ENCODE measurements around the gene USP31.
A peak's percentile ranks its signal among the peaks of the same experiment; 100 is the strongest.

USP31 gene

GRCh38 chr16:23080329-23080728 lies 68.9 kb downstream of the USP31 start:
- no peak for DNase-seq
- intact Hi-C loops (cut with DNase I), result no loop called here

- intact Hi-C loops (cut with DNase I), result no loop called here
- DNase-seq, result no peak
Observed at GRCh38 chr16:23079675-23080301, 69.5 kb downstream of the USP31 start.

- DNase-seq, result no peak
- intact Hi-C loops (cut with DNase I), result no loop called here
Observed at GRCh38 chr16:23074423-23074822, 74.8 kb downstream of the USP31 start.

DNA sequence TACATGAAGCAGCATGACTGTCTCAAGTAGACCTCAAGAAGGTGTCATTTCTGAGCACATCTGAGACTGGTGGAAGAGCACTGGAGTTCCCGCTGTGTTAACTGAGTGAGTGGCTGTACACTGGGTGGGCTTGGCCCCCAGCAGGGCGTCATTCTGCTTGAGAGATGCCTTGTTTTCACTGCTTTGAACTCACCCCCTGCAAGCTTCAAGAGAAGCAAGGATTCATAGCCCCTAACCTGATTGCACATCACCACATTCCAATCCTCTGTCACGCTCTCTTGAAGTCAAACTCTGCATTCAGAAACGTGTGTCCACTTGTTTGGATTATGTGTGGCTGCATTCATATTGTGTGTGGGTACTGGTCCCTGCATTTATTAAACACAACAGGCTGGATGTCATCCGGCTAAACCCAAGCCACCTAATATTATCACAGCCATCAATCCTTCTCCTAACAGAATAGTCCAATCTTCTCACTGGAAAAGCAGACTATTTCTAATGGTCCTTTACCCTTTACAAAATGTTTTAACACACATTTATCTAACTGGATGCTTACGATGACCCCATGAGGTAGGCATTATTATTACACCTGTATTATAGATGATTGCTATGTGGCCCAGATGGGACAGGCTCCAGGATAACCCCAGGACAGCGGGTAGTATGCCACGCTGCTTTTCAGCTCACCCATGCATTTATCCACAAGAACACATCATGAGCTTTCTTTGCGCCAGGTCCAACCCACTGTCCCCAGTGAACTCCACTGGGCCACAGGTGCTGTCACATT lies 76.3 kb downstream of the USP31 start:
- intact Hi-C loops (cut with DNase I), result no loop called here
- no peak for DNase-seq

GRCh38 chr16:23072084-23072599 lies 77.1 kb downstream of the USP31 start:
- intact Hi-C loops (cut with DNase I), result no loop called here
- DNase-seq, result peak in 10 of 42 donors; percentile 26 to 77 (median 43)

GRCh38 chr16:23071196-23072083 lies 77.8 kb downstream of the USP31 start:
- DNase-seq, result peak in 3 of 42 donors; percentile 17 to 61 (median 36)
- intact Hi-C loops (cut with DNase I), result no loop called here

GRCh38 chr16:23069844-23070243 lies 79.4 kb downstream of the USP31 start:
- DNase-seq, result no peak
- intact Hi-C loops (cut with DNase I), result no loop called here

DNA sequence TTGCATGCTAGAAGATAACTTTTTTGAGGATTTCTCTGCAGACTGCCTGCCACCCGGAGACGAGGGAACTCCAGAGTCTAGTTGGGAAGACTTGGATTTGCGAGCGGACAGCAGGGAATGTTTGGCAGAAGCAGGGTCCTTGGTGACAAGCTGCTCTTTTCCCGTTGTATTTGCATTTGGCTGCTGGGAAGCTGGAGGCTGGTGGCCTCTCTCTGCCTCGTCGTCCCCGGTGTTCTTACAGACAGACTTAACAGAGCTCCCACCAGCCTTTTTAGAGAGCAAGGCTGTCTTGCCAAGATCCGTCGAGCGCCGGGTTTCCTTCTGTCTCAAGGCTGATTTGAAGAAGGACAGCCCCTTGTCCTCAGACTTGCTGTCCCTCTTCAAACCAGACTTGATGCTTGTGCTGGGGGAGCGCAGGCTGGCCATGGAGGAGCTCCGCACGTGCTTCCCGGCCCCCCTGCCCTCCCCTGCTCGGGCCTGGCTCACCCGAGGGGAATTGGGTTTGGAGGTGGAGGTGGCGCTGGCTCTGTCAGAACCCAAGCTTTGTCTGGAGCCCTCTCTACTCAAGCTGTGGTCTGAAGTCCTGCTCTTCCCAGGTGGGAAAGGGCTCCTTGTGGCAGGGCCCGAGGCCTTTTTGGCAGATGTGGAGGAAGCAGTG lies 81.0 kb downstream of the USP31 start:
- intact Hi-C loops (cut with DNase I), result no loop called here
- no peak for DNase-seq

DNA sequence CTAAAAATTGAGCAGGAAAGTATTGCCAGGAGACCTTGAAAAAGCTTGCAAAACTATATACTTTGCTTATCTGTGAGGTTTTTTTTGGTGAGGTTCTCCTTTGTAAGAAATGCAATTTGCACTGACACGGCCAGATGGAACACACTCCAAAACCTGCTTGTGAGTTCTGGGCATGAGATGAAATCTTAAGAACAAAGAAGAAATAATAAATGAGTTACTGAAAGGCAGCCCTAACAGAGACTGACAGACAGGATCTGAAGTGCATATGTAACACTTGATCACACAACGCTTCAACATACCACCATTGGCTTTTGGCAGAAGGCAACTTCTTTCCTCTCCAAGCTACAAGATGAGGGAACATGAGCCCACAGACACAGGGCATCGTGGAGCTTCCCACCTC lies 82.6 kb downstream of the USP31 start:
- intact Hi-C loops (cut with DNase I), result no loop called here
- no peak for DNase-seq

DNA sequence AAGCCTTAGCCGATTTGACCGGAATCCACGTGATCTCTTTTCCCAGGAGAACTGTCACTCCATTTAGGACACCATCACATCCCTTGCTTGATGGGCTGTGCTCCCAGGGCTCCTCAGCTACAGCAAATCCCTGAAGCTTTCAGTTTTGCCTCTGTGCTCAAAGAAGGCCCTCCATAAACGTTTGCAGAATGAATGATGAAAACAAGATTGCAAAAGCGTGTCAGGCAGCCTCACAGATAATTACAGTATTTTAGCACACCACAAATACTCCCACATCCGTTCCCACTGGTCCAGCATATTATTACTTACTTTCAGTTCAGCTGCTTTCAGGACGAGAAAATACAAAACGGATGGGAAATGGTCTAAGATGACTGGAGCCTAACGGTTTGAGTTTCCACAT lies 84.6 kb downstream of the USP31 start:
- intact Hi-C loops (cut with DNase I), result no loop called here
- no peak for DNase-seq

DNA sequence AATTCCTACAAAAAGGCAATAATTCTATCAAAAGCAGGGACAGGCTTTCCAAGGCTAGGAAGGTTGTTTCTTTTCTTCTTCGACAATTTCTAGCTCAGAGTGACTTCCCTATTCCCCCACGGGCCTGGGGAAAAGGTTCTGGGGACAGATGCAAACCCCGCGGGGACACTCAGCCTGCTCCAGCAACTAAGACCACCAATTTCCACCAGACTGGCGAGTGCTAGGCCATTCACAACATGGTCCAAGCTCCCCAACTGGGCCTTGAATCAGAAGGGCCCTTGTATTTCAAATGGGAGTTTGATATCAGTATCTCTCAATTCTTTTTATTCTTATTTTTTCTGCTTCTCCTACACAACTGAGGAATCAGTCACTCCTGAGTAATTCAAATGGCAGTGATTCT lies 86.7 kb downstream of the USP31 start:
- no peak for DNase-seq
- intact Hi-C loops (cut with DNase I), result no loop called here

DNA sequence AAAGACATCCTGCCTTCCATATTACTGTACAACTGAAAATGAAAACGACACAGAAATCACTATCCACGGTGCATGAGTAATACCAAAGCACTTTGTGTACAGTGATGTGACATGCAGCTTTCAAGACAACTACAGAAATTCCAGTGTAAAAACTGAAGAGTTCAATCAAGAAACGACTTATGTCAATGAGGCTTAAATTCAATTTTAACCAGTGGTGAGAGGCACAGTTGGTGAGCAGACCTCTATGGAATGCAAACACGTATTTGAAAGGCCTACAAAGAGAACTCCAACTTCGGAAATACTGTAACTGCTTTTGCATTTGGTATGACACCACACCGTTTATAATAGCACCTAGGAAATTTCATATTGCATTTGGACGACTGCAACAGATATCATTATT lies 87.6 kb downstream of the USP31 start:
- intact Hi-C loops (cut with DNase I), result no loop called here
- no peak for DNase-seq

- DNase-seq, result peak; percentile 21 to 95 (median 82)
Observed at GRCh38 chr16:23060458-23061320, 88.6 kb downstream of the USP31 start.

GRCh38 chr16:23059433-23059832 lies 89.8 kb downstream of the USP31 start:
- DNase-seq, result no peak
- intact Hi-C loops (cut with DNase I), result no loop called here

More at GRCh38 chr16:23060458-23061320, 88.6 kb downstream of the USP31 start:
- intact Hi-C loops (cut with DNase I), result no loop called here

DNA sequence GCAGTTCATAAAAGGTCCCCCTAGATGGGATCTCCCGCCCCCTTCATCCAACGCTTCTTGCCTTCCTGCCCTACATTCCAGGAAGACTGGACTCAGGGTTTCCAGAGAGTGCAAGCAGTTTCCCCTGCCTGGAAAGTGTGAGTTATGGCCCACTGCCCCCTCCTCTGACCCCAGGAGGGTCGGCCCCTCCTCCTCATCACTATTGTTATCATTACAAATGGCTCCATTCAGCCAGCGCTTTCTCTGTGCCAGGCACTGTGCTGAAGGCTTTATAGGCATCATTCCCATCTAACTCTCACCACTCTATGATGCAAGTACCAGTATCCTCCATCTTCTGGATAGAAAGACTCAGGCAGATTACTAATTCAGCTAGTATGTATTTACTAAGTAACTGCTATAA lies 90.7 kb downstream of the USP31 start:
- intact Hi-C loops (cut with DNase I), result no loop called here

GRCh38 chr16:23057013-23057596 lies 92.1 kb downstream of the USP31 start:
- no peak for DNase-seq
- intact Hi-C loops (cut with DNase I), result no loop called here

More for the DNA sequence above, 90.7 kb downstream of the USP31 start:
- DNase-seq, result peak in 41 of 42 donors; percentile 33 to 89 (median 68)

- no peak for DNase-seq
- intact Hi-C loops (cut with DNase I), result no loop called here
Observed at GRCh38 chr16:23055481-23055880, 93.8 kb downstream of the USP31 start.
